ENCODE data around the gene REXO5.

DNA sequence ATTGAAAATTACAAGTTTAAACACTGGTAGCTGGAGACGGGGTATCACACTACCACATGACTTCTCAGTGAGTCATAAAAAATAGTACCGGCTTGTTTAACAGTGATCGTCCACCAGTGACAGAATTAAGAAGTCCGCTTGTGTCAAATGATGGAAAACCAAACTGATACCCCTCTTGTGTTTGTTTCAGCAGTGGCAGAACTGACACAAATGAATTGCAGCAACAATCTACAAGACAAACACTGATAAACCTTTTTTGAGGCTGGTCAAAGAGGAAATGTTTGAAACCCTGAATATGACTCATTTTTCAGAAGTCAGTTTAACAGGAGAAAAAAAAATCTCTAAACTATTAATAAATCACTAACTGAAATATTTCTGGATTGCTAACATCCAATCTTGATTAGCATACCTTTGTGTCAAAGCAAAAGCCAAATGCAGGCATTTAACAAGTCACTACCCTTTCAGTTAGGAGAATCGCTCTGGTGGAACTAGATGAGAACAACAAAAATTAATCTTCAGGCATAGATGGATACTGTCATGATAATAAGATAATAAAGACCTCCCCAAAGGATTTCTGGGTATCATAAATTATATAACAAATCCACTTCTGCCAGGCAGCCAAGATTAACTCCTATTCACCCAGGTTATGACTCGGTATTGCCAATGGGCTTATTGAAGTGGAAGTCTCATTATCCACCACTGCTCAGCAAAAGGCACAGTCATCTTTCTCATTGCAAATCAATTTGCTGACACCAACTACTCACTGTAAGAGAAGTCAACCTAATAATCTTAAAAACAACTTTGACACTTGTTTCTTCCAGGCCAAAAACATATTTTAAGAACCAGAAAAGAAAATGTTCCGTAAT, 73.1 kb downstream of the REXO5 start:
- TF ChIP-seq, protein P1, sequence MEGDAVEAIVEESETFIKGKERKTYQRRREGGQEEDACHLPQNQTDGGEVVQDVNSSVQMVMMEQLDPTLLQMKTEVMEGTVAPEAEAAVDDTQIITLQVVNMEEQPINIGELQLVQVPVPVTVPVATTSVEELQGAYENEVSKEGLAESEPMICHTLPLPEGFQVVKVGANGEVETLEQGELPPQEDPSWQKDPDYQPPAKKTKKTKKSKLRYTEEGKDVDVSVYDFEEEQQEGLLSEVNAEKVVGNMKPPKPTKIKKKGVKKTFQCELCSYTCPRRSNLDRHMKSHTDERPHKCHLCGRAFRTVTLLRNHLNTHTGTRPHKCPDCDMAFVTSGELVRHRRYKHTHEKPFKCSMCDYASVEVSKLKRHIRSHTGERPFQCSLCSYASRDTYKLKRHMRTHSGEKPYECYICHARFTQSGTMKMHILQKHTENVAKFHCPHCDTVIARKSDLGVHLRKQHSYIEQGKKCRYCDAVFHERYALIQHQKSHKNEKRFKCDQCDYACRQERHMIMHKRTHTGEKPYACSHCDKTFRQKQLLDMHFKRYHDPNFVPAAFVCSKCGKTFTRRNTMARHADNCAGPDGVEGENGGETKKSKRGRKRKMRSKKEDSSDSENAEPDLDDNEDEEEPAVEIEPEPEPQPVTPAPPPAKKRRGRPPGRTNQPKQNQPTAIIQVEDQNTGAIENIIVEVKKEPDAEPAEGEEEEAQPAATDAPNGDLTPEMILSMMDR (conservative IDR thresholded peaks at IDR 0.05 in 1 of 2, IDR thresholded peaks at IDR 0.05 in 1 of 2; ENCODE audit: extremely low read depth in 1 of 2, insufficient read depth in 1 of 2, low read depth in 1 of 2, low read length in 2 of 2), result no peak
- no peak for TF ChIP-seq EZH2 (IDR thresholded peaks at IDR 0.05; ENCODE audit: borderline replicate concordance, low read length)

All from mammary epithelial cell (primary cell).